Stomach smooth muscle (tissue), 2 donors: ENCODE results near the gene EGFL8.
A peak's percentile ranks its signal among the peaks of the same experiment; 100 is the strongest.

Experiments used
- H3K27ac ChIP-seq: one replicate; pipeline ENCODE4 v1.7.0; 2013; ENCODE audit warnings: mild to moderate bottlenecking, low read length, inconsistent platforms
- H3K27me3 ChIP-seq, 2 donors: one replicate each; pipeline ENCODE4 v1.7.0; 2013; ENCODE audit warnings: low read length in 2 of 2; ENCODE audit not compliant: insufficient read depth in 2 of 2, control insufficient read depth in 1 of 2
- H3K36me3 ChIP-seq, 2 donors: one replicate each; pipeline ENCODE4 v1.7.0; 2013; ENCODE audit warnings: low read length in 2 of 2; ENCODE audit not compliant: control insufficient read depth in 2 of 2, insufficient read depth in 2 of 2
- H3K4me1 ChIP-seq: one replicate; pipeline ENCODE4 v1.7.0; 2013; ENCODE audit warnings: low read length; ENCODE audit not compliant: control insufficient read depth, insufficient read depth
- H3K4me3 ChIP-seq, 2 donors: one replicate each; pipeline ENCODE4 v1.7.0; 2013; ENCODE audit warnings: low read length in 2 of 2
- H3K9ac ChIP-seq, 2 donors: one replicate each; pipeline ENCODE4 v1.7.0; 2013; ENCODE audit warnings: low read length in 2 of 2, mild to moderate bottlenecking in 1 of 2
- H3K9me3 ChIP-seq, 2 donors: one replicate each; pipeline ENCODE4 v1.7.0; 2013; ENCODE audit warnings: low read length in 2 of 2; ENCODE audit not compliant: control insufficient read depth in 2 of 2
- donor health status: healthy.
- donor health status: Pancreatic carcinoma.

Gene EGFL8

GRCh38 chr6:32146287-32146686 is 18.1 kb upstream of the EGFL8 start:
- H3K36me3 ChIP-seq, result peaks cover 3 to 5% of the 10 kb centered on the region in 2 donors
- H3K4me3 ChIP-seq, result no peak overlapping the region
- H3K27me3 ChIP-seq, result no peaks in the 10 kb centered on the region
- H3K4me1 ChIP-seq, result peaks cover 17% of the 10 kb centered on the region
- no peaks in the 10 kb centered on the region for H3K9me3 ChIP-seq
- no peak overlapping the region for H3K27ac ChIP-seq
- no peak overlapping the region for H3K9ac ChIP-seq

- H3K9me3 ChIP-seq, result no peaks in the 10 kb centered on the region
- peaks cover 3 to 5% of the 10 kb centered on the region in 2 donors for H3K36me3 ChIP-seq
- H3K27ac ChIP-seq, result no peak overlapping the region
- H3K4me1 ChIP-seq, result peaks cover 20% of the 10 kb centered on the region
- H3K9ac ChIP-seq, result no peak overlapping the region
- H3K27me3 ChIP-seq, result no peaks in the 10 kb centered on the region
- H3K4me3 ChIP-seq, result no peak overlapping the region
Observed at GRCh38 chr6:32146687-32147086, 17.7 kb upstream of the EGFL8 start.

GRCh38 chr6:32147401-32148132 is 16.8 kb upstream of the EGFL8 start:
- Histone ChIP-seq H3K9me3 (no peaks in the 10 kb centered on the region), H3K9ac (no peak overlapping the region), H3K4me1 (peaks cover 27% of the 10 kb centered on the region), H3K36me3 (peaks cover 3 to 5% of the 10 kb centered on the region in 2 donors), H3K4me3 (no peak overlapping the region), H3K27ac (no peak overlapping the region), H3K27me3 (no peaks in the 10 kb centered on the region)

- H3K27ac ChIP-seq, result no peak overlapping the region
- no peak overlapping the region for H3K4me3 ChIP-seq
- peaks cover 36% of the 10 kb centered on the region for H3K4me1 ChIP-seq
- H3K9ac ChIP-seq, result no peak overlapping the region
- H3K27me3 ChIP-seq, result no peaks in the 10 kb centered on the region
- H3K36me3 ChIP-seq, result peaks cover 3 to 5% of the 10 kb centered on the region in 2 donors
- no peaks in the 10 kb centered on the region for H3K9me3 ChIP-seq
Observed at GRCh38 chr6:32148289-32149091, 15.9 kb upstream of the EGFL8 start.

- peaks cover 3 to 5% of the 10 kb centered on the region in 2 donors for H3K36me3 ChIP-seq
- no peak overlapping the region for H3K27ac ChIP-seq
- no peak overlapping the region for H3K4me3 ChIP-seq
- no peaks in the 10 kb centered on the region for H3K27me3 ChIP-seq
- H3K4me1 ChIP-seq, result peaks cover 38% of the 10 kb centered on the region
- H3K9me3 ChIP-seq, result no peaks in the 10 kb centered on the region
- H3K9ac ChIP-seq, result no peak overlapping the region
Observed at GRCh38 chr6:32149092-32149755, 15.2 kb upstream of the EGFL8 start.

GRCh38 chr6:32149932-32150870 is 14.2 kb upstream of the EGFL8 start:
- Histone ChIP-seq H3K9ac (peak overlapping the region in 1 of 2 donors; percentile 22), H3K27me3 (no peaks in the 10 kb centered on the region), H3K4me3 (peak overlapping the region; percentile 90 to 96), H3K4me1 (peaks cover 47% of the 10 kb centered on the region), H3K9me3 (no peaks in the 10 kb centered on the region), H3K27ac (no peak overlapping the region), H3K36me3 (peaks cover 3 to 5% of the 10 kb centered on the region in 2 donors)

- peaks cover 3 to 10% of the 10 kb centered on the region in 2 donors for H3K36me3 ChIP-seq
- peak overlapping the region; percentile 24 for H3K27ac ChIP-seq
- peak overlapping the region; percentile 51 to 78 for H3K9ac ChIP-seq
- H3K9me3 ChIP-seq, result no peaks in the 10 kb centered on the region
- peaks cover 53% of the 10 kb centered on the region for H3K4me1 ChIP-seq
- peak overlapping the region; percentile 90 to 96 for H3K4me3 ChIP-seq
- no peaks in the 10 kb centered on the region for H3K27me3 ChIP-seq
Observed at GRCh38 chr6:32151181-32151862, 13.1 kb upstream of the EGFL8 start.

- Histone ChIP-seq H3K4me3 (peak within 1 kb of the TSS; percentile 90 to 96), H3K9me3 (no peaks in the 10 kb centered on the region), H3K36me3 (peaks cover 6 to 16% of the 10 kb centered on the region in 2 donors), H3K4me1 (peaks cover 53% of the 10 kb centered on the region), H3K9ac (peak within 1 kb of the TSS; percentile 78 to 89), H3K27me3 (no peaks in the 10 kb centered on the region), H3K27ac (peak within 1 kb of the TSS; percentile 92)
Observed at GRCh38 chr6:32151863-32152768, 12.3 kb upstream of the EGFL8 start, which contains the start of gene PRRT1. Gene PRRT1, minus strand, starts transcription at chr6:32151939. Its CDS starts 112 bp downstream, at chr6:32151827.
